Uterus (tissue), 2 donors: Measurements from ENCODE around the gene ARHGEF6.

Source experiments
- POLR2A ChIP-seq, 2 donors: fragments of 450-650 bp; IDR thresholded peaks; one replicate each; pipeline ENCODE4 v1.6.1; 2016; ENCODE audit warnings: antibody characterized with exemption in 2 of 2, mild to moderate bottlenecking in 1 of 2, moderate library complexity in 1 of 2
- TF ChIP-seq, protein P1 (sequence below), 4 experiments: fragments of 200-600 bp in 2 of 4; fragments of 450-650 bp in 2 of 4; sonication (generic) in 2 of 4; IDR thresholded peaks; one replicate each; pipeline ENCODE4 v1.5.1; 2016 to 2019; ENCODE audit warnings: antibody characterized with exemption in 4 of 4, mild to moderate bottlenecking in 2 of 4, moderate library complexity in 1 of 4

GRCh38 chrX:136697156-136697555 lies 83.6 kb downstream of the ARHGEF6 start:
- TF ChIP-seq, protein P1, sequence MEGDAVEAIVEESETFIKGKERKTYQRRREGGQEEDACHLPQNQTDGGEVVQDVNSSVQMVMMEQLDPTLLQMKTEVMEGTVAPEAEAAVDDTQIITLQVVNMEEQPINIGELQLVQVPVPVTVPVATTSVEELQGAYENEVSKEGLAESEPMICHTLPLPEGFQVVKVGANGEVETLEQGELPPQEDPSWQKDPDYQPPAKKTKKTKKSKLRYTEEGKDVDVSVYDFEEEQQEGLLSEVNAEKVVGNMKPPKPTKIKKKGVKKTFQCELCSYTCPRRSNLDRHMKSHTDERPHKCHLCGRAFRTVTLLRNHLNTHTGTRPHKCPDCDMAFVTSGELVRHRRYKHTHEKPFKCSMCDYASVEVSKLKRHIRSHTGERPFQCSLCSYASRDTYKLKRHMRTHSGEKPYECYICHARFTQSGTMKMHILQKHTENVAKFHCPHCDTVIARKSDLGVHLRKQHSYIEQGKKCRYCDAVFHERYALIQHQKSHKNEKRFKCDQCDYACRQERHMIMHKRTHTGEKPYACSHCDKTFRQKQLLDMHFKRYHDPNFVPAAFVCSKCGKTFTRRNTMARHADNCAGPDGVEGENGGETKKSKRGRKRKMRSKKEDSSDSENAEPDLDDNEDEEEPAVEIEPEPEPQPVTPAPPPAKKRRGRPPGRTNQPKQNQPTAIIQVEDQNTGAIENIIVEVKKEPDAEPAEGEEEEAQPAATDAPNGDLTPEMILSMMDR (IDR thresholded peaks at IDR 0.05), result no peak
- no peak for TF ChIP-seq POLR2A (IDR thresholded peaks at IDR 0.05)
